LNCAP (cell line): ENCODE results near the gene PHLPP2.

Experiments
- TF ChIP-seq, protein P1 (sequence below): fragments of 450-650 bp; IDR thresholded peaks from 2 replicates; pipeline ENCODE4 v1.5.1; 2017; ENCODE audit warnings: mild to moderate bottlenecking

Gene PHLPP2

DNA sequence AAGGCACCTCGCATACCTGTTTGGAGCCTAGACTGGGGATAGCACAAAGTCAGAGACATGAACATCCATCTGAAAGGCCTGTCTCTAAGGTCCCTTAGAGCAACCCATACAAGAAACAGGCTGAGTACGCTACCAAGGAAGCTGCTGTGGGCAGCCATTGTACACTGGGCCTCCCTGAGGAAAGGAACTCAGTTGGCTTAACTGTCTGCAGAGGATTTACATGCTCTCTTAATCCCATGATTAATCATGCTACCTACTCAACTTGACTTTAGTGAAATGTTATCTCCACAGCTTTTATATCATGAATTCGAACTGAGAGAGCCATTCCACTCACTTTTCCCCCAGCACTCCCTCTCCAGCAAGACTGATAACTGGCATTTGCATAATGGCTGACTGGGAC is 26.0 kb downstream of the PHLPP2 start:
- TF ChIP-seq, protein P1, sequence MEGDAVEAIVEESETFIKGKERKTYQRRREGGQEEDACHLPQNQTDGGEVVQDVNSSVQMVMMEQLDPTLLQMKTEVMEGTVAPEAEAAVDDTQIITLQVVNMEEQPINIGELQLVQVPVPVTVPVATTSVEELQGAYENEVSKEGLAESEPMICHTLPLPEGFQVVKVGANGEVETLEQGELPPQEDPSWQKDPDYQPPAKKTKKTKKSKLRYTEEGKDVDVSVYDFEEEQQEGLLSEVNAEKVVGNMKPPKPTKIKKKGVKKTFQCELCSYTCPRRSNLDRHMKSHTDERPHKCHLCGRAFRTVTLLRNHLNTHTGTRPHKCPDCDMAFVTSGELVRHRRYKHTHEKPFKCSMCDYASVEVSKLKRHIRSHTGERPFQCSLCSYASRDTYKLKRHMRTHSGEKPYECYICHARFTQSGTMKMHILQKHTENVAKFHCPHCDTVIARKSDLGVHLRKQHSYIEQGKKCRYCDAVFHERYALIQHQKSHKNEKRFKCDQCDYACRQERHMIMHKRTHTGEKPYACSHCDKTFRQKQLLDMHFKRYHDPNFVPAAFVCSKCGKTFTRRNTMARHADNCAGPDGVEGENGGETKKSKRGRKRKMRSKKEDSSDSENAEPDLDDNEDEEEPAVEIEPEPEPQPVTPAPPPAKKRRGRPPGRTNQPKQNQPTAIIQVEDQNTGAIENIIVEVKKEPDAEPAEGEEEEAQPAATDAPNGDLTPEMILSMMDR = no peak

DNA sequence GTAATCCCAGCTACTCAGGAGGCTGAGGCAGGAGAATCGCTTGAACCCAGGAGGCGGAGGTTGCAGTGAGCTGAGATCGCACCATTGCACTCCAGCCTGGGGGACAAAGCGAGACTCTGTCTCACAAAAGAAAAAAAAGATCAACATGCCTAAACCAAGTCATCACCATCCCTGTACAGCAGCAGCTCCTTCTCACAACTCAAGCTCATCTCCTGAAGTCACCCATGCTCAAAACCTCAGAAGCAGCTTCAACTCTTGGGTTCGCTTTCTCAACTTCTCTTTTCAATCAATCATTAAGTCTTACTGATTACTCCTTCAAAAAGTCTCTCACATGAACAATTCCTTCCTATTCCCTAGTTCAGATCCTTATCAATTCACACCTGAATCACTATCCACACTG is 31.3 kb downstream of the PHLPP2 start:
- TF ChIP-seq, protein P1 = no peak

DNA sequence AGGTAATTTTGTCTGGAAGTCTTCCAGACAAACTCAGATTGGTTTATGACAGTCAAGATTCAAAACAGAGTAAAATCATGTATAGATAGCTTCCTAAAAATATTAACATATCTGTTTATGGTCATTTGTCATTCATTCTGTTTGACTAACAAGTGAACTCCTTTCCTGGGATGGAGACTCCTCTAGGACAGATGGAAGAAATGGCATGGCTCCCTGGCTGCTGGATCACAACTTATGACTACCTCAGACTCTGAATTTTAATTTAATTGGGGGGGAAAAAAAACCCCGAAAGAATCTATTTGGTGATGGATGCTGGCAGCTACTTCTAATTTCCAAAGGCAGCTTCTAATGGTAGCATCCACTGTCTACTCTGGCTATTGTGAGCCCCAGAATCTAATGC is 34.6 kb downstream of the PHLPP2 start:
- TF ChIP-seq, protein P1 = no peak

DNA sequence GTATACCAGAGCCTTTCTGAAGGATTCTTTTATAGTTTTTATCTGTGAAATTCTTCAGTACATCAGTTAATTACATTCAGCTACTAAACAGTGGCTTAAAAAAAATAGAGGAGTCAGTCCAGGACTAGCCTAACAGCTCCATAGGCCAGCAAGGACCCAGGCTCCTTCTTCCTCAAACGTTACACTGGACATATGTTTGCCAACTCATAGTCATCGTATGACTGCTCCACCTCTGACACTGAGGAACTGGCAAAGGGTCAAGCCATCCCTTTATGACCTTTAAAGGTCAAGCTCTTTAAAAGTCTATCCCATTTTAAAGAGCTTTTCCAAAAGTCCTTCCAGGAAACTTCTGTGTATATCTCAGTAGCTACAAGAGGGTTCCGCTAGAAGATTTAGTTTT is 36.6 kb downstream of the PHLPP2 start:
- TF ChIP-seq, protein P1 = no peak

DNA sequence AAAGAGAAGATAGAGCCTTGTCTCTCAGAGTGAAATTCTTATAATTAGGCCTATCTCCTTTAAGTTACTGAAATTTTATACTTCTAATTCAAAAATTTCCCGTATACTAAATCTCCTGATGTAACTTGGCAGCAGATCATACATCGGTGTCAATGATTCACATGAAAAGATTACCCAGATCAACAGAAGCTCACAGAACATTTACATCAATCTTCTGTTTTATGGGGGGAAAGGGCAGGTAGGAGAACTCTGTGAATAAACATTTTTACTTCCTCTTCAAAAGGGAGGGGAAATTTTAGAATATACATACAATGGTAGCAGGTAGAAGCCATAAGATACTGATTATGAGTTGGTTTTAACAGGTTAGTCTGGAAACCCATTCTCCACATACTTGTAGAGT is 43.1 kb downstream of the PHLPP2 start:
- TF ChIP-seq, protein P1 = no peak

DNA sequence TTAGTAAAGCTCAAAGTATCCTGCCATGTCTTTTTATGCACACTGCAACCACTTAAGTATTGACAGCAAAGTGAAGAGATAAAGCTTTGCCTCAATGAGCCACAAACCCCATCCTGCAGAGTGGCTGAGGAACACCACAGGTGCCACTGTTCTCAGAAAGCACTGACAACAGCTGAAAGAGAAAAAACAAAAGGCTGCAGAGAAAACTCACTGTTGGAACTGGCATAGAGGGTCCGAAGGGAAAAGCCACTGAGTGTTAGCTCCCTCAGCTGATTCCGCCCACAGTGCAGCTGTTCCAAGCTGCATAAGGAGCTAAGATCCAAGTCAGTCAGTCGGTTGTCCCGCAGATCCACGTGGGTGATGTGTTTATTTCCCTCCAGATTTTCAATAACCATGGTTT is 48.3 kb downstream of the PHLPP2 start:
- TF ChIP-seq, protein P1 = no peak

DNA sequence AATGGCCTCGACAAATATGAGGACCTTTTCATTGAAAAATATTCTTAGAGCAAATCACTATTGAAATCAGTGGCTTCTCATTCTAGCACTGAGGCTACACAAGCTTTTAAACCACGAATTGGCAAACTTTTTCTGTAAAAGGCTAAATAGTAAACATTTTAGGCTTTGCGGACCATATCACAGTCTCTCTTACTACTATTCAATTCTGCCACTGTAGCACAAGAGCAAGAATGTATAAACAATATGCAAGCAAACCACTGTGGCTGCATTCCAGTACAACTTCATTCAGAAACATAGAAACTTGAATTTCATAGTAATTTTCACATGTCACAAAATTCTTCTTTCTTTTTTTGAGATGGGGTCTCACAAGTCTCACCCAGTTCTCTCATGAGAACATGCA is 49.1 kb downstream of the PHLPP2 start:
- TF ChIP-seq, protein P1 = no peak

DNA sequence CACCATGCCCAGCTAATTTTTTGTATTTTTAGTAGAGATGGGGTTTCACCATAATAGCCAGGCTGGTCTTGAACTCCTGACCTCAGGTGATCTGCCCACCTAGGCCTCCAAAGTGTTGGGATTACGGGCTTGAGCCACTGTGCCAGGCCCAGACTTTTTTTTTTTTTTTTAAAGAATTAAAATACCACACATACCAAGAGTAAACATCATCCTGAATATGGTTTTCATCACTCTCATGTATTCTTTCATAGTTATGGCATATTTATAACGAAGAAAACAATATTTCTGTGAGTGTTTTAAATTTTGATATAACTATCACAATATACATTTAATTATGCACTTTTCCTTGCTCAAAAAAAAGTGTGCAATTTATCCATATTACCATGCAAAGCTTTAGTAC is 50.3 kb downstream of the PHLPP2 start:
- TF ChIP-seq, protein P1 = no peak
